T-helper 2 cell treated with Interferon-gamma antibody and Interleukin-4, amounts not matched to agents 100 ng/mL and 5 ng/mL, for 36 hours (primary cell): ENCODE data around the gene SMPD3. TPM values are rescaled to one million over a fixed set of nuclear protein-coding genes. Genes with fewer than 3 reads are reported as not detected.

Experiments used
- intact Hi-C: fragments of 100-400 bp; cut with micrococcal nuclease; formaldehyde crosslinking; loops from one replicate; pipeline ENCODE4 v1.15.1; 2023
- total RNA-seq: library from RNA; stranded (reverse); gene quantifications from 2 replicates; pipeline ENCODE4 v1.2.3, GENCODE V29; 2022

The SMPD3 gene
- total RNA-seq, 1 donor from 2014 or later: 3.0 TPM

DNA sequence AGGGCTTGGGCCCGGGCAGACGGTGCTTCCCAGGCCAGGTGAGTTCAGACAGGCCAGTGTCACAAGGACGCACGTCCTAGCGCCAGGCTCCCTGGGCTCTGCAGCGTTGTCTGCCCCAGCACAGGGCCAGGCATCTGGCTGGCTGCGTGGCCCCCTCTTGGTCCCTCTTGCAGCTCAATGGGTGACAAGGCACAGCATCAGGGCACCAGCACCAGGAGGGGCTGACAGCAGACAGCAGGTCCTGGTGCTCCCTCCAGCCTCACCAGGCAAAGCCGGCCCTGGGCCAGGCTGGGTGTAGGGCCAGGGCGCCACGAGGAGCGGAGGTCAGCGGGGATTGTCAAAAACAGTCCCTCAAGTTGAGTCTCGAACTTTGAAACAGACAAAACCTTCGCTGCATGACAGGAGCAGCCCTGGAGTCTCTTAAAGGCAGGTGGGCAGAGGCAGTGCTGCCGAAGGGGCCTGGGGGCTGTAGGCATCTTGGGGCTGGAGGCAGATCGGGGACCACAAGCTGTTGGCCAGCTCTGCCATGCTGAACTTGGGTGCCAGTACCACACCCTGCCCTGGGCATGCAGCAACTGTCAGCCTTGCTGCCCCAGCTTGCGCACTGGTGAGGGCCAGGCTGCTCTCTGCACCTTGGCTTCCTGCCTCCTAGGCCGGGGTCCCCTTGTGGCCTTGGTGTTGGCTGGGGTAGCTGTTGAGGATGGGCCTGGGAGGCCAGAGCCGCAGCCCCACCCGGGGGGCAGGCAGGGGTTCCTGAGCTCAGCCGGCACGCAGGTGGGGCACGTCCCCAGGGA is 88.7 kb downstream of the SMPD3 start:
- intact Hi-C loops: no loop called here

DNA sequence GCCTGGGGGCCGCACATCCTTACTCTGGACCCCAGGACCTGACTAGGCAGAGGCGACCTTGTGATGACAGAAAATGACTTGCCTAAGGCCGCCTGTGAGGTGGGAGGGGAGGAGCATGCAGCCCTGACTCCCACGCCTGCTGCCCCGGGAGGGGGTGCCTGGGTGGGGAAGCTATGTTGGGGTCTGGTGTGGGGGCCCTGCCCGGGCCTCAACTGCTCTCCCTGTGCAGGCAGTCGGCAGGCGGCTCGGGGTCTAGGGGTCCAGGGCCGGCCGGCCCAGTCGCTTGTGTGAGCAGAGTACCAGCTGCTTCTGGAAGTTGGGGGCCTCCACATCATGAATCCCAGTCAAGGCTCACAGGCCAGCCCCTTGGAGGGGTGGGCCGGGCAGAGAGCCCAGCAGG is 89.4 kb downstream of the SMPD3 start:
- intact Hi-C loops: no loop called here

GRCh38 chr16:68357923-68358322 is 90.4 kb downstream of the SMPD3 start:
- intact Hi-C loops: no loop called here

DNA sequence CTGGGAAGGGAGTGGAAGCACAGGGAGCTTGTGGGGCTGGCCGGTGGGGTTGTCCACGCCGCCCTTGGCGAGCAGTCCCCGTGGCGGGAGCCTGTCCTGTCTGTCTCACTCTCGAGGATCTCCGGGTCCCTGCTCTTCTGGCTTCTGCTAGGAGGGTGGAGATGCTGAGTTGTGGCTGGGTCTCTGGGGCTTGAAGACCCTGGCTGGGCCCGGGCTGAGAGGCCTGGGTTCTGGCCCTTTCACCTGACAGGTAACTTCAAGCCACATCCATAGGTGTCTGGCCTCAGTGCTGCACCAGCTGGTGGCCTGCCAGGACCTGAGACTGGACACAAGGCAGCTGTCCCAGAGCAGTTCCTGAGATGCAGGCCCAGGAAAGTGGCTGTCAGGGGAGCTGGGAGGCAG is 90.8 kb downstream of the SMPD3 start:
- intact Hi-C loops: no loop called here

DNA sequence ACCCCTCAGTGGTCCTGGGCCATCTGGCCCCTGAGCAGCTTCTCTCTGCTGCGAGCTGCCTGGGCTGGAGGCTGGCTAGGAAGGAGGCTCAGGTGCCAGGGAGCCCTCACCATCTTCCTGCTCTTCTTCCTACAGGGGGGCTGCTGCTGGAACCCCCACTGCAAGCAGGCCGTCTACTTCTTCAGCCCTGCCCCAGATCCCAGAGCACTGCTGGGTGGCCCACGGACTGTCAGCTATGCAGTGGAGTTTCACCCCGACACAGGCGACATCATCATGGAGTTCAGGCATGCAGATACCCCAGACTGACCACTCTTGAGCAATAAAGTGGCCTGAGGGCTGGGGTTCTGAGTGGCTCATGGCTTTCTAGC is 91.4 kb downstream of the SMPD3 start:
- intact Hi-C loops: loop anchor here (1.0 kb wide), 1 partner anchor 60 kb away; no protein-coding TSS in a partner anchor

- intact Hi-C loops: loop anchor here (1.0 kb wide), 1 partner anchor 61 kb away; no protein-coding TSS in a partner anchor
Observed at GRCh38 chr16:68356249-68356918, 91.9 kb downstream of the SMPD3 start.

DNA sequence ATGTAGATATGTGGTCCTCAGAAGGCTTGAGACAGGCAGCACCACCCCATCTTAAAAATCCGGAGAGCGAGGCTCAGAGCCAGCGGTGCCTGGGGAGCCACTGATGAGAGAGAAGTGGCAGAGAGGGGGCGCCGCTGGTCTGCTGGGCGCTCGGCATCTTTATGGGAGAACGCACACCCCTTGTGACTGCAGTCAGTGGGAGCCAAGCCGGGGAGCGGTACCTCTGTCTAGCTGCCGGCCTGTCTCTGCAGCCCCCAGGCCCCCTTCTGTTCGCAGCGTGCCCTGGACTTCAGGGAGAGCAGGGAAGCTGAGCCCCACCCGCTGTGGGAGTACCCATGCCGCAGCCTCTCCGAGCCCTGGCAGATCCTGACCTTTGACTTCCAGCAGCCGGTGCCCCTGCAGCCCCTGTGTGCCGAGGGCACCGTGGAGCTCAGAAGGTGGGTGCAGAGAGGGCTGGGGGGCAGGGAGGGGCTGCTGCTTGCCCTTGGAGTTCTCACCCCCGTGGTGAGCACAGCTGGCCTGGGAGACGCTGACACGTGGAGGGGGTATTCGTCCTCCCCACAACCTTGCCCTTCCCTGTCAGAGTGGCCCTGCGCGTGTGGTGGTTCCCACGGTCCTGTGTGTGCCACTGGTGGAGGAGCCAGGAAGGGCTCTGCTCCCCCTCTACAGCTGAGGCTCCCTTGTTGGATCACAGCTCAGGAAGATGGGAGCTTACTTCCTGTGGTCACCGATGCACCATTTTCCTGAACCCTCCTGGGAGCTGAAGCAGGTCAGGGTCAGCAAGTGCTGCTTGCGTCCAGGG is 92.7 kb downstream of the SMPD3 start:
- intact Hi-C loops: loop anchor here (1.0 kb wide), 1 partner anchor 62 kb away; no protein-coding TSS in a partner anchor

GRCh38 chr16:68354816-68355215 is 93.5 kb downstream of the SMPD3 start:
- intact Hi-C loops: no loop called here

- intact Hi-C loops: no loop called here
Observed at GRCh38 chr16:68353366-68353765, 94.9 kb downstream of the SMPD3 start.

- intact Hi-C loops: no loop called here
Observed at GRCh38 chr16:68351991-68352431, 96.3 kb downstream of the SMPD3 start.

DNA sequence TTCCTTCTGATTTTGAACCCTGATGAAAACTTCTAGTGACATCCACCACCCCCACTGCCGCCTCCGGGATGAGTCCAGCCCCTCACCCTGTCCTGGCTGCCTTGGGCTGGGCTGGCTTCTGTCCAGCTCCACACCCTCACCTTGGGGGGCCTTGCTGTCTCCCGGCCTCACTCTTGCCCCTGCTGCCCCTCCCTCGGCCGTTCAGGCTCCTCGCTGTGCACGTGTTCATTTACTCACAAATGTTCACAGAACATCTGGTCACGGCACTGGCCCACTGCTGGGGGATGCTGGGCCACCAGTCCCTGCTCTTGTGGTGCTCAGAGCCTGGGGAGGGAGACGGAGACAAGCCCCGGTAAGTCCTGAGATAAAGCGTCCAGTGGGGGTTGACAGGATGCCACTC is 96.8 kb downstream of the SMPD3 start:
- intact Hi-C loops: no loop called here

GRCh38 chr16:68350813-68351350 is 97.4 kb downstream of the SMPD3 start:
- intact Hi-C loops: no loop called here

GRCh38 chr16:68349838-68350410 is 98.4 kb downstream of the SMPD3 start:
- intact Hi-C loops: no loop called here

DNA sequence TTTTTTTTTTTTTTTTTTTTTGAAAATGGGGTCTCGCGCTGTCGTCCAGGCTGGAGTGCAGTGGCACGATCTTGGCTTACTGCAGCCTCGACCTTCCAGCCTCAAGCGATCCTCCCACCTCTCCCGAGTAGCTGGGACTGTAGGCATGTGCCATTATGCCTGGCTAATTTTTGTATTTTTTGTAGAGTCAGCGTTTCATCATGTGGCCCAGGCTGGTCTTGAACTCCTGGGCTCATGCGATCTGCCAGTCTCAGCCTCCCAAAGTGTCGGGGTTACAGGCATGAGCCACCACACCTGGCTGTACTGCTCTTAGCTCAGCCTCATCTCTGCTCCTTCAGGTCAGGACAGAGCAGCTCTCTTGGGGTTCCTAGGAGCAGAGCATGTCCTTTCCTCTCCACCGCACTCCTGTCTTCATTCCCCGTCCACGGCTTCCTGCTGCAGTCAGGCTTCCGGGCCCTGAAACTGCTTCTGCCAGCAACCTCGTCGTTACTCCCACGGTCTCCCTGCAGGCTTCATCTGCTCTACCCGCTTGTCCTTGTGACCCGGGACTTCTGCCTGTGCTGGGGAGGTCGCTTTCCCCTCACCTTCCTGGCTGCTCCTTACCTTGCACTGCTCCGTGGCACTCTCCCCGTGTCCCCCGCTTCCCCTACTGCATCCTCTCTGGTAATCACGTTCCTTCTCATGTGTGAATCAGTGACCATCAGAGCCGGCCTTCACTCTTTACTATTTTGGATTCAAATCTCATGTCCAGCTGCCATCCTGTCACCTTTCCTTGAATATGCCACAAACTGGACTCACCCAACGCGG is 99.5 kb downstream of the SMPD3 start:
- intact Hi-C loops: no loop called here

GRCh38 chr16:68347605-68348004 is 100.7 kb downstream of the SMPD3 start:
- intact Hi-C loops: no loop called here

GRCh38 chr16:68346892-68347480 is 101.3 kb downstream of the SMPD3 start:
- intact Hi-C loops: no loop called here

DNA sequence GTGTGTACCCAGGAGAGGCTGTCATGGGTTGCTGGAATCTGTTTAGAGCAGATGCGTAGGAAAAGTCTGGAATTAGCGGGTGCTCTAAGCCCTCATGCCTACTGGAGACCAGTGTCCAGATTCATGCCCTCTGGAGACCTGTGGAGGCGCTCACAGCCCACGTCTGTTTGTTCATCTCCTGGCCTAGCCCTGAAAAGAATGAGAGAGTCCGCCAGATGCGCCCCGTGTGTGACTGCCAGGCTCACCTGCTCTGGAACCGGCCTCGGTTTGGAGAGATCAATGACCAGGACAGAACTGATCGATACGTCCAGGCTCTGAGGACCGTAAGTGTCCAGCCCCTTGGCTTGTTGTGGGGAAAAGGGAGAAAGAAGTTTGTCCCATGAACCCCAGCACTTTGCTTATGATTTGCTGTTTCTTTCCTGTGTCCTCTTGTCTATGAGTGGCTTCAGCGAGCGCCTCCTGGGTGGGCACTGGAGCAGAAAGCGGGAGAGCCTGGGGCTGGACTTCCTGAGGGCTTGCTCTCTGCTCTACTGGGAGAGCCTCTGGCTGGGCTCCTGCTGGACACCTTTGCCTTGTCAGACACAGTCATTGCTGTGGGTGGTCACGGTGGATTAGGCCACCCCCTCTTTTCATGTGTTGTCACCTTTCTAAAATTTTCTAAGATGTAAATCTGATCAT is 102.2 kb downstream of the SMPD3 start:
- intact Hi-C loops: no loop called here

DNA sequence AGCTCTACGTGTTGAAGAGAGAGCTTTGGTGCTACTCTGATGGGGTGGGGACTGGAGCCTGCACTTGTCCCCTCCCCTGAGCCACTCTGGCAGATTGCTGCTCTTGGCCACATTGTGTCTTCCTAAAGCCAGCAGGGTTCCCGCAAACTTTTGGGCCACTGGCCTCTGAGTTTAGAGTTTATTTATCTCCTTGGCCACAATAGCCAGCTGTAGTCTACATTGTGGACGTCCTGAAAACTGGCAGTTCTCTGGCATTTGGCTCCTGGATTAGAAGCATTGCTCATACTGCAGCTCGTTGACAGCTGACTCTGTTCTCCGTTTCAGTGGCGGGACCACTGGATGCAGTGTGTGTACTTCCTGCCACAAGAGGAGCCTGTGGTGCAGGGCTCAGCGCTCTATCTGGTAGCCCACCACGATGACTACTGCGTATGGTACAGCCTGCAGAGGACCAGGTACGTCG is 102.9 kb downstream of the SMPD3 start:
- intact Hi-C loops: no loop called here

DNA sequence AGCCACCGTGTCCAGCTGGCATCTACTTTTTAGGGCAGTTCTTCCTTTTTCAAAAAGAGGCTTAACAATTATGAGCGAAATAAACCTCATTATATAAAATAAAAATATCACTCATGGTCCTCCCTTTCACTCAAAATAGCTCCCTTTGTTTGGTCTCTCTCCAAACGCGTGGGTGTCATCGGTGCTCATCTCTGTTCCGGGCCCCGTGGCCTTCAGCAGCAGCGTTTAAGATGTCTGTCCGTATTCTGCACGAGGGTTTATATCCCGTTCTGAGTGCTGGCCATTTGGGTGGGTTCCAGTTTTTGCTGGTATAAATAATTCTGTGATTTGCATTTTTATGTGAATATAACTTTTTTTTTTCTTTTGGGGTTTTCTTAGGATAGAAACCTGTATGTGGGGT is 104.1 kb downstream of the SMPD3 start:
- intact Hi-C loops: no loop called here
